K562 (cell line): Measurements from ENCODE around the gene FUZ. TPM values are rescaled to one million over a fixed set of nuclear protein-coding genes. Genes with fewer than 3 reads are reported as not detected.

Experiments used
- ATAC-seq: fragments of 200-7000 bp; cut with Tn5 transposase; 3 replicates; pipeline ENCODE4 v1.9.1; 2020; ENCODE audit warnings: moderate library complexity
- BruUV-seq: library from RNA; stranded (reverse); fragments of 400-500 nt; replicated peaks from 2 replicates; lab custom pipeline; 2021; lab: Mats Ljungman, UMichigan
- CTCF ChIA-PET: fragments of 300-600 bp; formaldehyde crosslinking; extraction: SDS; loops from one replicate; lab custom pipeline; 2021; ENCODE audit warnings: low intra/inter-chr PET ratio; lab: Yijun Ruan, JAX
- POLR2A ChIA-PET: fragments of 300-600, 350-650 bp; sonication (Branson Sonifier 250); formaldehyde crosslinking; extraction: SDS; loops from one replicate; lab custom pipeline; 2021; ENCODE audit warnings: antibody characterized with exemption, inconsistent platforms; lab: Yijun Ruan, JAX
- DNase-seq, 4 experiments: peaks; one replicate each; pipeline versions ENCODE4 v3.0.0 to v3.0.0-alpha.2; 2011 to 2018; ENCODE audit warnings: low spot score in 3 of 4, mixed read lengths in 3 of 4; ENCODE audit errors: extremely low read depth in 1 of 4
- FAIRE-seq: peaks from 2 replicates; lab custom pipeline; 2011; peaks lifted over from hg19 to GRCh38; lab: Jason Lieb, UNC
- H2AFZ ChIP-seq: 2 replicates; pipeline ENCODE4 v1.6.0; 2011; ENCODE audit warnings: low read depth, low read length, control low read depth, inconsistent platforms
- H3K27ac ChIP-seq: fragments of 200-600 bp; 3 replicates; pipeline ENCODE4 v1.8.0; 2011; ENCODE audit warnings: low read depth, mild to moderate bottlenecking, control low read depth, inconsistent platforms, low read length, moderate library complexity, mixed read lengths; ENCODE audit errors: extremely low read depth
- H3K27me3 ChIP-seq, 2 experiments: fragments of 300-600 bp in 1 of 2; 2 replicates in 1 of 2; 3 replicates in 1 of 2; pipeline versions ENCODE4 v1.6.0 to v1.8.0; 2011; ENCODE audit warnings: inconsistent platforms in 2 of 2, low read length in 2 of 2, mild to moderate bottlenecking in 1 of 2, mixed read lengths in 1 of 2, moderate library complexity in 1 of 2; ENCODE audit not compliant: control insufficient read depth in 2 of 2, insufficient read depth in 2 of 2
- H3K36me3 ChIP-seq: fragments of 300-600 bp; 3 replicates; pipeline ENCODE4 v1.8.0; 2011; ENCODE audit warnings: mild to moderate bottlenecking, low read length, inconsistent platforms; ENCODE audit not compliant: control insufficient read depth, insufficient read depth
- H3K4me1 ChIP-seq, 2 experiments: fragments of 200-600 bp in 1 of 2; replicated peaks in 1 of 2; 2 replicates in 1 of 2; 3 replicates in 1 of 2; pipeline versions ENCODE4 v1.5.1 to v1.8.0; 2011; ENCODE audit warnings: inconsistent platforms in 2 of 2, low read length in 2 of 2, mild to moderate bottlenecking in 1 of 2, mixed read lengths in 1 of 2, moderate library complexity in 1 of 2; ENCODE audit not compliant: control insufficient read depth in 2 of 2, insufficient read depth in 2 of 2
- H3K4me2 ChIP-seq: 2 replicates; pipeline ENCODE4 v1.6.1; 2011; ENCODE audit warnings: low read length, control low read depth, inconsistent platforms, mixed read lengths; ENCODE audit not compliant: insufficient read depth
- H3K4me3 ChIP-seq: fragments of 200-600 bp; sonication (generic), shearing (Covaris generic); 2 replicates; pipeline ENCODE4 v1.5.1; 2016; ENCODE audit warnings: control low read depth, inconsistent platforms
- H3K79me2 ChIP-seq: fragments of 200-600 bp; 3 replicates; pipeline ENCODE4 v1.8.0; 2011; ENCODE audit warnings: low read length, inconsistent platforms; ENCODE audit not compliant: control insufficient read depth, insufficient read depth
- H3K9ac ChIP-seq, 2 experiments: 2 replicates each; pipeline versions ENCODE4 v1.6.0 to v1.6.1; 2011; ENCODE audit warnings: low read depth in 2 of 2, low read length in 2 of 2, control low read depth in 1 of 2, inconsistent platforms in 1 of 2, mild to moderate bottlenecking in 1 of 2, mixed read lengths in 1 of 2; ENCODE audit not compliant: insufficient read depth in 1 of 2
- H3K9me1 ChIP-seq: one replicate; pipeline ENCODE4 v1.6.0; 2011; ENCODE audit warnings: inconsistent platforms, mild to moderate bottlenecking, low read length, moderate library complexity; ENCODE audit not compliant: control insufficient read depth, insufficient read depth
- H3K9me3 ChIP-seq: replicated peaks from 2 replicates; pipeline ENCODE4 v1.5.1; 2011; ENCODE audit warnings: low read depth, low read length, inconsistent platforms; ENCODE audit not compliant: control insufficient read depth, insufficient read depth
- H4K20me1 ChIP-seq: replicated peaks from 2 replicates; pipeline ENCODE4 v1.6.1; 2011; ENCODE audit warnings: low read length, inconsistent platforms, mixed read lengths; ENCODE audit not compliant: control insufficient read depth, insufficient read depth
- HOXB6 ChIP-seq: fragments of 250-450 bp; sonication (Bioruptor Pico); IDR thresholded peaks from 2 replicates; pipeline ENCODE4 v1.5.1; 2022; ENCODE audit warnings: mild to moderate bottlenecking, borderline replicate concordance
- KDM1A ChIP-seq, 2 experiments: fragments of 450-650 bp; IDR thresholded peaks; 2 replicates each; pipeline ENCODE4 v1.6.1; 2016; ENCODE audit warnings: mild to moderate bottlenecking in 2 of 2
- MCM3 ChIP-seq: fragments of 450-650 bp; IDR thresholded peaks from 2 replicates; pipeline ENCODE4 v1.6.1; 2016
- POLR2A ChIP-seq: fragments of 450-650 bp; conservative IDR thresholded peaks from 2 replicates; pipeline ENCODE4 v1.6.1; 2016
- SFPQ ChIP-seq: fragments of 200-400 bp; formaldehyde crosslinking; IDR thresholded peaks from 2 replicates; pipeline ENCODE4 v1.6.1; 2017; ENCODE audit warnings: mild to moderate bottlenecking, low read depth, low read length, moderate library complexity
- SPI1 ChIP-seq: IDR thresholded peaks from 2 replicates; pipeline ENCODE4 v1.6.1; 2011; ENCODE audit warnings: low read depth, low read length, control low read depth, borderline replicate concordance
- ZBTB26 ChIP-seq: fragments of 450-650 bp; formaldehyde crosslinking; IDR thresholded peaks from 2 replicates; pipeline ENCODE4 v1.4.0; 2022; ENCODE audit warnings: missing genetic modification characterization
- ZFP91 ChIP-seq: sonication (generic); formaldehyde crosslinking; IDR thresholded peaks from 2 replicates; pipeline ENCODE4 v1.8.0; 2022; ENCODE audit warnings: mild to moderate bottlenecking, missing genetic modification reagents
- ZNF174 ChIP-seq: fragments of 250-450 bp; sonication (Bioruptor Pico); IDR thresholded peaks from 2 replicates; pipeline ENCODE4 v1.4.0; 2020; ENCODE audit warnings: mild to moderate bottlenecking
- ZNF232 ChIP-seq: sonication (generic); formaldehyde crosslinking; IDR thresholded peaks from 2 replicates; pipeline ENCODE4 v1.8.0; 2022; ENCODE audit warnings: mild to moderate bottlenecking, missing genetic modification reagents
- ZNF324 ChIP-seq: fragments of 250-450 bp; sonication (Bioruptor Pico); IDR thresholded peaks from 2 replicates; pipeline ENCODE4 v1.4.0; 2020; ENCODE audit warnings: mild to moderate bottlenecking
- WGBS: fragments of 100-300 bp; shearing (Covaris generic); methylation state at CpG from one replicate; pipeline ENCODE4 v1.1.6; 2016; ENCODE audit warnings: low coverage, mixed read lengths; ENCODE audit not compliant: insufficient coverage; ENCODE audit errors: missing lambda C conversion rate; 5-methylcytosine and 5-hydroxymethylcytosine counted together
- in situ Hi-C: fragments of 300-500 bp; cut with MboI; formaldehyde crosslinking; loops from 4 replicates; pipeline ENCODE4 v1.15.0; 2018; ENCODE audit warnings: inconsistent platforms, mixed read lengths
- intact Hi-C: fragments of 100-400 bp; cut with micrococcal nuclease; formaldehyde crosslinking; loops from 2 replicates; pipeline ENCODE4 v1.14.2; 2022
- polyA plus RNA-seq, 8 experiments: library from polyadenylated mRNA; depleted of rRNA in 4 of 8; stranded (reverse) in 5 of 8; unstranded in 3 of 8; fragments of >200 nt; fragmentation: Nextera tagmentation in 2 of 8; fragmentation: Illumina TruSeq in 1 of 8; extraction: Ambion mirVana in 2 of 8; extraction: Trizol in 1 of 8; gene quantifications; 2 replicates each; pipeline versions ENCODE4 v1.2.1 to v1.2.3, GENCODE V29; 2011 to 2014; ENCODE audit warnings: inconsistent platforms in 1 of 8, missing spikeins in 1 of 8
- total RNA-seq, 7 experiments: library from RNA; depleted of rRNA in 6 of 7; stranded (reverse); fragments of >200 nt in 6 of 7; fragmentation: Illumina TruSeq in 2 of 7; extraction: Trizol in 2 of 7; gene quantifications; 2 replicates each; pipeline versions ENCODE4 v1.2.1 to v1.2.3, GENCODE V29; 2011 to 2021; ENCODE audit warnings: low replicate concordance in 1 of 7

FUZ gene
- total and polyA plus RNA-seq, 9 of the 15 experiments (the other 6 are each of a cell fraction or from before 2014, with no cell fraction given), result 0.17 to 7.6 (median 3.6) TPM; not detected in 1

GRCh38 chr19:49843265-49843664 is 30.2 kb upstream of the FUZ start:
- H4K20me1 ChIP-seq, result no peaks in the 10 kb centered on the region
- CTCF ChIA-PET, result no interaction called here
- H3K9ac ChIP-seq, result no peak overlapping the region
- no peak for ATAC-seq
- H3K4me3 ChIP-seq, result no peak overlapping the region
- TF ChIP-seq KDM1A (IDR thresholded peaks at IDR 0.05), result no peak
- no peak for TF ChIP-seq POLR2A
- no peak for TF ChIP-seq ZFP91 (CRISPR knock-in tag)
- no peak for TF ChIP-seq ZNF174 (CRISPR knock-in tag)
- no peak for TF ChIP-seq ZBTB26 (CRISPR knock-in tag)
- no peak for TF ChIP-seq ZNF324
- no peak for TF ChIP-seq SFPQ
- no peak for TF ChIP-seq HOXB6
- TF ChIP-seq MCM3, result no peak
- no peak for TF ChIP-seq SPI1
- no peak for TF ChIP-seq ZNF232 (CRISPR knock-in tag)
- TF ChIP-seq, all 486 proteins: peak for 0
- 80% methylated on average over 3 of the region's 3 CpGs for WGBS
- Histone ChIP-seq H3K27me3 (no peaks in the 10 kb centered on the region), H3K27ac (no peak overlapping the region), H3K79me2 (no peaks in the 10 kb centered on the region), H3K9me3 (0 out of 2 replicates have a peak, but pooled peaks cover 3% of the 10 kb centered on the region), H2AFZ (no peak overlapping the region), H3K9me1 (peaks cover 3% of the 10 kb centered on the region), H3K4me1 (peaks cover 9 to 12% of the 10 kb centered on the region in 2 experiments), H3K4me2 (no peak overlapping the region), H3K36me3 (peaks cover 26% of the 10 kb centered on the region)
- FAIRE-seq (no peak), DNase-seq (no peak)
- in situ Hi-C loops (no loop called here), intact Hi-C loops (no loop called here)
- BruUV-seq, result no TSS peak
- POLR2A ChIA-PET, result interaction anchor here (0.6 to 1.3 kb wide), 2 partner anchors 8 to 250 kb away, joined by 3 to 5 read pairs; no protein-coding TSS in a partner anchor
